ENCODE data around the gene ASB3.
A peak's percentile ranks its signal among the peaks of the same experiment; 100 is the strongest.
"Not testable (repeated sequence)": the region's sequence is repeated elsewhere in the genome, so short reads cannot be mapped to it uniquely, and the experiment has no call there.

The ASB3 gene, protein sequence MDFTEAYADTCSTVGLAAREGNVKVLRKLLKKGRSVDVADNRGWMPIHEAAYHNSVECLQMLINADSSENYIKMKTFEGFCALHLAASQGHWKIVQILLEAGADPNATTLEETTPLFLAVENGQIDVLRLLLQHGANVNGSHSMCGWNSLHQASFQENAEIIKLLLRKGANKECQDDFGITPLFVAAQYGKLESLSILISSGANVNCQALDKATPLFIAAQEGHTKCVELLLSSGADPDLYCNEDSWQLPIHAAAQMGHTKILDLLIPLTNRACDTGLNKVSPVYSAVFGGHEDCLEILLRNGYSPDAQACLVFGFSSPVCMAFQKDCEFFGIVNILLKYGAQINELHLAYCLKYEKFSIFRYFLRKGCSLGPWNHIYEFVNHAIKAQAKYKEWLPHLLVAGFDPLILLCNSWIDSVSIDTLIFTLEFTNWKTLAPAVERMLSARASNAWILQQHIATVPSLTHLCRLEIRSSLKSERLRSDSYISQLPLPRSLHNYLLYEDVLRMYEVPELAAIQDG

DNA sequence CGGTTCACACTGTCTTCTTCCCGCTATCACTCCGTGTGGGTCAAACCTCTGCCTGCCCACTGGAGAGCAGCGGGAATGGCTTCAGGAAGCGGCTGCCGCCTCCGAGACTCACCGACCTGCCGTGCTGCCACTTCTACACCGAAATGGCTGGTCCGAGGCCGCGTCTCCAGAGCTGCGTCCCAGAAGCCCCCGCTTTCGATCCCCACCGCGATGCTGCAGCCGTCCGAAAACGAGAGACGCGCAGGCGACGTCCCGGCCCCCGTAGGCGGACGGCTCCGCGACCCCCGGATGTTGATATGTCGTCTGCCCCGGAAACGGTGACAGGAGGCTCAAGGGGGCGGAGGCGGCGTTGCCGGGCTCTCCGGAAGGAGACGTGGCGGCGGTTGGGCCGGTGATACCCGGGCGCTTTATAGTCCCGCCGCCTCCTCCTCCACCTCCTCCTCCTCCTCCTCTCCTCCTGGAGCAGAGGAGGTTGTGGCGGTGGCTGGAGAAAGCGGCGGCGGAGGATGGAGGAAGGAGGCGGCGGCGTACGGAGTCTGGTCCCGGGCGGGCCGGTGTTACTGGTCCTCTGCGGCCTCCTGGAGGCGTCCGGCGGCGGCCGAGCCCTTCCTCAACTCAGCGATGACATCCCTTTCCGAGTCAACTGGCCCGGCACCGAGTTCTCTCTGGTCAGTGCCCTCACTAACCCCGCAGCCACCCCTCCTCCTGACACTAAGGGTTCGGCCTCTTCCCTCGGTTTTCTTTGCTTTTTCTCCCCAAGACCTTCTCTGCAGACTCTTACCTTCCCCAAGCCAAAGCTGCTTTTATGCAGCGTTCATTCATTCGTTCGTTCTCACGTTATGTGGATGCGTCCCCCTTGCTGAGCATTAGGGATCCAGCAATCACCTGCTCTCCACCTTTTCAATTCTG lies at the start of gene ASB3, which contains the start of gene ERLEC1:
ASB3 (minus strand) TSS at position 249 of the 909 bp plus-strand sequence. CDS start 21,381 bp downstream, outside the sequence.
ERLEC1 (plus strand) TSS at position 340 of the 909 bp plus-strand sequence; CDS start at position 507, 167 bp downstream.
- H3K4me3 ChIP-seq (ENCODE audit: low read depth, low read length): peak within 1 kb of the TSS; percentile 91
- peak; percentile 96 for DNase-seq (ENCODE audit: low read depth)
- TF ChIP-seq, protein P1, sequence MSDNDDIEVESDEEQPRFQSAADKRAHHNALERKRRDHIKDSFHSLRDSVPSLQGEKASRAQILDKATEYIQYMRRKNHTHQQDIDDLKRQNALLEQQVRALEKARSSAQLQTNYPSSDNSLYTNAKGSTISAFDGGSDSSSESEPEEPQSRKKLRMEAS (IDR thresholded peaks at IDR 0.05; ENCODE audit: low read depth, low read length): peak; percentile 64
- TF ChIP-seq POLR2A (IDR thresholded peaks at IDR 0.05; ENCODE audit: extremely low read depth, insufficient read length): peak; percentile 87
- peak; percentile 80 for TF ChIP-seq MYC (IDR thresholded peaks at IDR 0.05; ENCODE audit: low read depth, low read length)
- TF ChIP-seq, protein P2, sequence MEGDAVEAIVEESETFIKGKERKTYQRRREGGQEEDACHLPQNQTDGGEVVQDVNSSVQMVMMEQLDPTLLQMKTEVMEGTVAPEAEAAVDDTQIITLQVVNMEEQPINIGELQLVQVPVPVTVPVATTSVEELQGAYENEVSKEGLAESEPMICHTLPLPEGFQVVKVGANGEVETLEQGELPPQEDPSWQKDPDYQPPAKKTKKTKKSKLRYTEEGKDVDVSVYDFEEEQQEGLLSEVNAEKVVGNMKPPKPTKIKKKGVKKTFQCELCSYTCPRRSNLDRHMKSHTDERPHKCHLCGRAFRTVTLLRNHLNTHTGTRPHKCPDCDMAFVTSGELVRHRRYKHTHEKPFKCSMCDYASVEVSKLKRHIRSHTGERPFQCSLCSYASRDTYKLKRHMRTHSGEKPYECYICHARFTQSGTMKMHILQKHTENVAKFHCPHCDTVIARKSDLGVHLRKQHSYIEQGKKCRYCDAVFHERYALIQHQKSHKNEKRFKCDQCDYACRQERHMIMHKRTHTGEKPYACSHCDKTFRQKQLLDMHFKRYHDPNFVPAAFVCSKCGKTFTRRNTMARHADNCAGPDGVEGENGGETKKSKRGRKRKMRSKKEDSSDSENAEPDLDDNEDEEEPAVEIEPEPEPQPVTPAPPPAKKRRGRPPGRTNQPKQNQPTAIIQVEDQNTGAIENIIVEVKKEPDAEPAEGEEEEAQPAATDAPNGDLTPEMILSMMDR (IDR thresholded peaks at IDR 0.05; ENCODE audit: low read depth, low read length): no peak

DNA sequence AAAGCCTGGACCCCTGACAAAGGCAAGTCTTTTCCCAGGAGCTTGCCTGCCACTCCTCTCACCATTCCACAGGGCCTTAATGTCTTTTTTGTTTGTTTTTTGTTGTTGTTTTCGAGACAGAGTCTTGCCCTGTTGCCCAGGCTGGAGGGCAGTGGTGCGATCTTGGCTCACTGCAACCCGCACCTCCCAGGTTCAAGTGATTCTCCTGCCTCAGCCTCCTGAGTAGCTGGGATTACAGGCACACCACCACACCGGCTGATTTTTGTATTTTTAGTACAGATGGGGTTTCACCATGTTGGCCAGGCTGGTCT lies 43.2 kb upstream of the ASB3 start:
- not testable (repeated sequence) for H3K4me3 ChIP-seq (ENCODE audit: low read depth, low read length); DNase-seq (ENCODE audit: low read depth)

DNA sequence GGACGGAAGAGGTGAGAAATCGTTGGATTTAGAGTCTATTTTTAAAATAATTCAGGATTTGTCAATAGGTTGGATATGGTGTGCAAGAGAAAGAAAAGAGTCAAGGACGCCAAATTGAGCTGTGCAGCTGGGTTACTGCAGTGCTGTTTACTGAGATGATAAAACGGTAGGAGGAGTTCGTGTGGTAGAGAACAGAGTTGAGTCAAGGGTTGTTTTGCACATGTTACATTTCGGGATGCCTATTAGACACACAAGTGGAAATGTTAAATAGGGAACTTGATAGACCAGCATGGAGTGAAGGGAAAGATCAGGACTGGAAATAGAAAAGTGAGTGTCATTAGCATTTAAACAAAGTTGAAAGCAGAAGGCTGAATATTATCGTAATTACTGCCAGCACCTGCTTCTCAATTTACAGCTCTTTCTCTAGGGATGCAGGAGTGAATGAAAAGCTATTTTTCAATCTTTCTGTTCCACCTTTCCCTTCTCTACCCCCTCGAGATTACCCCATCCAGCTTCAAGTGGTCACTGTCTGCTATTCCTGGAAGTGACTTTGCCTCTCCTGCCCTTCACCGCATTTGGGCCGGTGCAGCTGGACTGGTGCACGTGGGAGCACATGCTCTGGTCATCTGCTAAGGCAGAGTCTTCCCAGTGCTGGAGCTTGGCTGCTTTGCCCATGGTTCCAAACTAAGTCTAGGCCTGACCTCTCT lies 42.7 kb upstream of the ASB3 start:
- no peak for DNase-seq (ENCODE audit: low read depth)
- H3K4me3 ChIP-seq (ENCODE audit: low read depth, low read length): no peak overlapping the region
- TF ChIP-seq, protein P1 (IDR thresholded peaks at IDR 0.05; ENCODE audit: low read depth, low read length): no peak
- TF ChIP-seq, protein P2 (IDR thresholded peaks at IDR 0.05; ENCODE audit: low read depth, low read length): no peak
- TF ChIP-seq POLR2A (IDR thresholded peaks at IDR 0.05; ENCODE audit: extremely low read depth, insufficient read length): no peak
- no peak for TF ChIP-seq MYC (IDR thresholded peaks at IDR 0.05; ENCODE audit: low read depth, low read length)

DNA sequence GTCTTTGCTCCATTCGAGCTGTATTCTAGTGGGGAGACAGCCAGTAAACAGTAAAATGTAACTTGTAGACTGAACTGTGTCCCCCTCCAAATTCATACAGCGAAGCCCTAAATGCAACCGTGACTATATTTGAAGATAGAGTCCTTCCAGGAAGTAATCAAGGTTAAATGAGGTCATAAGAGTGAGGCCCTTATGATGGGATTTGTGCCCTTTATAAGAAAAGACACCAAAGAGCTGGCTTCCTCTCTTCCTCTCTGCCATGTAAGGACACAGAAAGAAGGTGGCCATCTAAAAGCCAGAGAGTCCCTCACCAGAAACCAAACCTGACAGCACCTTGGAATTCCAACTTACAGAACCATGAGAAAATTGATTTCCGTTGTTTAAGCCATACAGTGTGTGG lies 41.6 kb upstream of the ASB3 start:
- DNase-seq (ENCODE audit: low read depth): no peak
- TF ChIP-seq POLR2A (IDR thresholded peaks at IDR 0.05; ENCODE audit: extremely low read depth, insufficient read length) (no peak), MYC (IDR thresholded peaks at IDR 0.05; ENCODE audit: low read depth, low read length) (no peak)
- TF ChIP-seq, protein P2 (IDR thresholded peaks at IDR 0.05; ENCODE audit: low read depth, low read length): no peak
- TF ChIP-seq, protein P1 (IDR thresholded peaks at IDR 0.05; ENCODE audit: low read depth, low read length): no peak
- H3K4me3 ChIP-seq (ENCODE audit: low read depth, low read length): no peak overlapping the region

DNA sequence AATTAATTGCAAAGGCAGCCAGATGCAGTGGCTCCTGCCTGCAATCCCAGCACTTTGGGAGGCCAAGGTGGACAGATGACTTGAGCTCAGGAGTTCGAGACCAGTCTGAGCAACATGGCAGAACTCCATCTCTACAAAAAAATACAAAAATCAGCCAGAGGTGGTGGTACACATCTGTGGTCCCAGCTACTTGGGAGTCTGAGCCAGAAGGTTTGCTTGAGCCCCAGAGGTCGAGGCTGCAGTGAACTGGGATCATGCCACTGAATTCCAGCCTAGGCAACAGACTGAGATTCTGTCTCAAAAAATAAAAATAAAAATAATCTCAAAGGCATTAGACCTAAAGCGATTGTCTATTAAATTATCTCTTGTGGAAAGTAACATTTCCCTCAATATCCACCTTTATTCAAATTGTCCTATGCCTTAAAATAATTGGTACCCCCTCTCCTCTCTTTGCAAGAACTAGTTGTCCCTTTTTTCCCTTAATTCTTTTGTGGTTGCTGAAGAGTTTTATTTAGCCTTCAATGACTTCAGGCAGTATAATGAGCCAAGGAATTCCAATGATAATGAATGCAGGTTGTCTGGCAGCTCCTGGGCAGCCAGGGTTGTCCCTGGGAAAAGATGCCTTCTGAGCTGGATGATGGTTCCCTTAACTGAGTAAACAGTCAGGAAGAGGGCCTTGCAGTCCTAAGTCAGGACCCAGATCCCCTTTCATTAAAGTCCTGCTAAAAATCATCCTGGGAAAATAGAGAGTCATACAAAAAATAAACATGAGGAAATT lies 40.8 kb upstream of the ASB3 start:
- TF ChIP-seq, protein P1 (IDR thresholded peaks at IDR 0.05; ENCODE audit: low read depth, low read length): no peak
- no peak for TF ChIP-seq MYC (IDR thresholded peaks at IDR 0.05; ENCODE audit: low read depth, low read length)
- no peak for TF ChIP-seq POLR2A (IDR thresholded peaks at IDR 0.05; ENCODE audit: extremely low read depth, insufficient read length)
- TF ChIP-seq, protein P2 (IDR thresholded peaks at IDR 0.05; ENCODE audit: low read depth, low read length): no peak
- DNase-seq (ENCODE audit: low read depth): no peak
- H3K4me3 ChIP-seq (ENCODE audit: low read depth, low read length): no peak overlapping the region

Measured in NB4 (cell line).